Stimulated activated CD8-positive, alpha-beta memory T cell treated with anti-CD3 and anti-CD28 coated beads, Interleukin-12 subunit alpha, Interleukin-12 subunit beta, amount 100 ng/mL, for 4 hours (primary cell): ENCODE data around the gene MTNR1A.
"Not testable (repeated sequence)": the region's sequence is repeated elsewhere in the genome, so short reads cannot be mapped to it uniquely, and the experiment has no call there.

Source experiments
- DNase-seq: peaks from one replicate; pipeline ENCODE4 v3.0.0-alpha.2; 2020; ENCODE audit warnings: low read depth

MTNR1A gene

DNA sequence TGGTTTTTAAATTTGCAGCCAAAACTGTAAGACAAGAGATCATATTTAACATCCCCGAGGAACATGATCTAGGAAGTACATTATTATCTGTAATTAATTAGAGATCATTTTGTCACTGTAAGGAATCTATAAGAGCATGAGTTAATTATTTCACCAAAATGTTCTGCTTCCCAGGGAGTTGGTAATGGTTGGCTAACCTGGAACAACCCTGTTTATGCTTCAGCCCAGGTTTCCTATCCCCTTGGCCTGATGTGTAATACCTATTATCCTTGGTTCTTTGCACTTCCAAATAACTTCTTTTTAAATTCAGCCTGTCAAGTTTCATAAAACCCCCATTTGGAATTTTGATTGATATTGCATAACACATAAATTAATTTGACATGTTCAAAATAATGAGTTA is 6.4 kb upstream of the MTNR1A start:
- no peak for DNase-seq

DNA sequence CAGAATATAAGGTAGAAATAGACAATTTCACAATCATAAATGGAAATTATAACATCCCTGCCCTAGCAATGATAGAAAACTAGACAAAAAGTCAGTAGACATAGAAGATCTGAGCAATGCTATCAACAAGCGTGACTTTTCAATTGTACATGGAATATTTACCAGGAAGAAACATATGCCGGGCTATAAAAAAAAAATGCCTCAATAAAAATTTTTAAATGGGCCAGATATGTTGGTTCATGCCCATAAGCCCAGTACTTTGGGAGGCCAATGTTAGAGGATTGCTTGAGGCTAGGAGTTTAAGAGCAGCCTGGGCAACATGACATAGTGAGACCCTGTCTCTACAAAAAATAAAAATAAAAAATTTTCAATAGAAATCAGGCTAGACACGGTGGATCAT is 5.3 kb upstream of the MTNR1A start:
- DNase-seq, result no peak

DNA sequence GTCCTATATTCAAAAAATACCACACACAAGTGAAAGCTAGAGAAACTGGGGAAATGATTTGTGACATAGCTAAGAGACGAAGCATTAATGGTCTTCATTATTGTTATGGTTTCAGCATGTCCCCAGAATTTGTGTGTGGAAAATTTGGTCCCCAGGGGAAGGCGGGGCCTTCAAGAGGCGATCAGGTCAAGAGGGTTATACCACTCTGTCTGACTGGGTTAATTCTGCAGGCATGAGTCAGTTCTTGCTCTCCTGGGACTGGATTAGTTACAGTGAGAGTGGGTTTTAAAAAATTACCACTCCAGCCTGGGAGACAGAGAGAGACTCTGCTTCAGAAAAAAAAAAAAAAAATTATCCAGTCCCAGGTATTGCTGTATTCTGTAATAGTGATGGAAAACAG is 2.1 kb upstream of the MTNR1A start:
- DNase-seq, result no peak

DNA sequence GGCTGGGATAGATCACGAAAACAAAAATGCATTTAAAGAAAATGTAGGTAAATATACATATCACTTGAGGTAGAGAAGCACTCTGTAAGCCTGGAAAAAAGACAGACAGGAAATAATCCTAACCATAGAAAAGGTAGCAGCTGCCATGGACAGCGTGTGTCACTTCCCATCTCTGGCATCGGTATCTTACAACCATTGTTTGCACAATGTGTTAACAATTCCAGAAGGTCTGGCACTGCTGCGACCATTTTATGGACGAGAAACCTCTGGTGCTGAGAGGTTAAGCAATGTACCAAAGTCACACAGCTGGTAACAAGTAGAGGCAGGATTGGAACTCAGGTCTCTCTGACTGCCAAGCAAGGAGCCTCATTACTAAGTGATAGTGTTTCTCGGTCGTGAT is 1.7 kb upstream of the MTNR1A start:
- no peak for DNase-seq

DNA sequence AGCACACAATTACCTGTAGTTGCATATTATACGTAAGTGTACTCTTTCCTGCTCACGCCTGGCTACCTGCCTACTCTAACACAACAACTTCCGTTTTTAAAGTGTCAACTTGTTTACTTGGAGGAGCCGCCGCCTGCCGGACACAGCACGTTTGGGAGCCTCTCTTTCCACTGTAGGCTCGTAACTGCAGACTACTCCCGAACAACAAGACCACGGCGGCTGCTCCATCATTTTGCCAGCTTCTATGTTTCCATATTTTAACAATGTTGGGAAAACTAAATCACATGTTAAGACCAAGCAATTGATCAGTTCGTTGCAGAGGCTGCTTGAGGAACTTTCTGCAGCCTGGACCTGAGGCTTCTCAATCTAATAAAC is 841 bp downstream of the MTNR1A start:
- DNase-seq, result no peak

DNA sequence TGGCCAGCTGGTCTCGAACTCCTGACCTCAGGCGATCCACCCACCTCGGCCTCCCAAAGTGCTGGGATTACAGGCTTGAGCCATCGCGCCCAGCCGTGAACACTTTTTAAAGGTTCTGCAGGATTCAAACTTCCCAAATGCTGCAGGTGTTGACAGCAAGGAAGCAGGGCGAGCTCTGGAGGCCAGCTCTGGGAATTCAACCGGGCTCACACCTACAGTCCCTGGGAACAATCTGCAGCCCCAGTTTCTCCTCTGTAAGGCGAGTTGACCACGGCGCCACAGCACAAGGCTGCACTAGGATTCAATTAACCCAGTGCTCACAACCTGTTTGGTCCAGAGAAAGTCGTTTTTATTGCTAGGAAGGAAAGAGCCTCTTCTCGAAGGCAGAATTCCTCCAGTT is 1.6 kb downstream of the MTNR1A start:
- DNase-seq, result no peak

DNA sequence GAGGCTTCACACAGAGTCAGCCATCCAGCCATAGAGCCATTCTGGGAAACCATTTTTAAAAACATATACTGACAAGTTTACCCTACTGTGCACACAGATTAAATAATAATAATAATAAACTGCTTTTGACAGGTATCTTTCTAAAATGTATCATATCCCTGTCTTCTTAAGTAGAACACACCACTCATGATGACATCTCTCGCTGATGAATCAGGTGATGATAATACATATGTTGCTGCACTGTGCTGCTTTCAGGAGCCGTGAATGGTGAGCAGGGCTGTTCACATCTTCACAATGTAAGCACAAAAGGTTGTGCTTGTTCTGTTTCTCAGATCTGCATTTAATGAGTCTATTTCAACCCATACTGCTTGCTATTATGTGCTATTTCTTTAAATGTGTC is 3.5 kb downstream of the MTNR1A start:
- no peak for DNase-seq

DNA sequence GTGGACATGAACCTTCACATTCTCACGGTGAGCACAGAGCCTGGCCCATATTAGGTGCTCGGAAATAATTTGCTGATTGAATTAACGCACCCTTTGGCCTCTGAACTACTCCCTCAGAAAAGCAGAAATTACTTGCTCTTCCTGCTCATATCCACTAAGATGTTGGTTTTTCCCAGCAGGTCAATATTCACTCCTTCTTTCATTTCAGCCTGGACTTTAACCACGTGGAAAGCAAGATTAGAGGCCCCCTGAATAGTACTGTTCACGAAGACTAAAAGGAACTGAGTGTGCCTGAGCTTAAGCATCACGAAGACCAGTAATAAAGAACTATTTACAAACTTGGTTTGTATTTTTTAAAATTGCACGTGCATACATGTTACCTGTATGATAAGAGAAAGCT is 9.9 kb downstream of the MTNR1A start:
- DNase-seq, result no peak

DNA sequence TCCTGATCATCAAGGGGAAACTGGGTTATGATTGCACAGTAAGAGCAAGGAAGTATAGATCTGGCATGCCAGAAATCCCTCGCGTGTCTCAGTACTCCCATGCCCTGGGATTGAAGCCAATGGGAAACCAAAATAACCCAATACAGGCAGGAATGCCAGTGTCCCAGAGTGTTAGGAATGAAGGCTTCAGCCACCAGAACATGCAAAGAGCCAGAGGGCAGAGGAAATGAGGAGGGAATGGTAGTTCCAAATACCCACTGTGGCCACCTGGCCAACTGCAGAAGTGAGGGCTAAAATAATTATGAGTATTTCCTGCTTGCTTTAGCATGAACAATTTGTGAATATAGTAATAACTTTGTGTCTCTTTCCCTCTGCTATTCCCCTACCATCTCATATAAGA is 12.2 kb downstream of the MTNR1A start:
- DNase-seq, result no peak

DNA sequence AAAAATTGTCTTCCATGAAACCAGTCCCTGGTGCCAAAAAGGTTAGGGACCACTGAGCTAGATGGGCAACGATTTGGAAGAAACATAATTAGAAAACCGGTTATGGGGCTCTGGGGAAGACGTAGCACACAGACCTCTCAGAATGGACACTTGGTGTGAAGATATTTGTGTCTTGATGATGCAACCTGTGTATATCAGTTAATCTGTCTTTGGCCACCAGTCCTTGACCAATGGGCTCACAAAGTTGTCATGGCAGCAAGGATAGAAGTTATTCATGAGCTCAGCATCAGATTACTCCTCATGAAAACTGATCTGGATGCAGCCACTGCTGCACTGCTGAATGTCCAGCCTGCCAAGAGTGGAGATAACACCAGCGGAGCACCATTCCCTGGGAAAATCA is 13.6 kb downstream of the MTNR1A start:
- DNase-seq, result no peak

DNA sequence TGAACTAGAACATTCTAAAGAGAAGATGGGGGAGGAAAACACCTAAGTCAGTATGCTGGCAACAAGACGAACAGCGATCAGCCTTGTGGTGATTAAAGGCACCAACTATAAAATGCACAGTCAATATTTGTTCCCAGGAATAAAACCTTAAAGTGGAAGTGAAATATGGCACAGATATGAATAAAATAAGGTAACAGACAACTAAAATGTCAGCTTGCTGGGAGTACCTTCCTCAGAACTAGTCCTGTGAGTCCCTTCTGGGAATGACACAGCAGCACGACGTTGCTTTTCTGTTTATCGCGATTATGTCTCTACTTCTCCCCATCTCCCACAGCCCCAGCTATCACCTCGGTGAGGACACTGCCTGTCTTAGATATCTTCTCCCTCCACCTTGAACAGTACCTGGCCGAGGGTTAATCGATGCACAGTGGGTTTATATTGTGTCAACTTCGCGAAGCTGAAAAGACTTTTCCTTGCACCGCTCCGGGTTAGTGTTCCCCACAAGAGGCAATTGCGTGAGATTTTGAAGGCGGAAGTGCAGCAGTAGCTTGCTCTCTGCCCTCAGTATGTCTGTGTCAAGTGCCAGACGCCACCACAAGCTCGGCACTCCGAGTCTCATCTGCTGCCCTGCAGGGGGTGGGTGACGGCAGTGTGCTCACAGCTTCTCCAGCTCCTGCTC is 17.4 kb downstream of the MTNR1A start:
- no peak for DNase-seq

DNA sequence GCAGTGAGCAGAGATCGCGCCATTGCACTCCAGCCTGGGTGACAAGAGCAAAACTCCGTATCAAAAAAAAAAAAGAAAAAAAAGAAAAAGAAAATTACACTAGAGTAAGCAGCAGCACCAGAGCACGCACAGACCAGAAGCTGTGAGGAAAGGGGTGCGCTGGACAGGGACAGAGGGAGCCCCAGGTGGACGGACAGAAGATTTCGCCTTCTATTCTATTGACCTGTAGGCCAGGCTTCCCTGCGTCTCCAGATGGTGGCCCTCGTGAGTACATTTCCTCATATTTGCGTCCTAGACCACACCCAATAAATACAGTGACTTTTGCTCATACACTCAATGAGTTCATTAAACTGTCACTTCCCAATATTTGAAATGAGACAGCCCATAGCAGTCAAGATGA is 19.1 kb downstream of the MTNR1A start:
- no peak for DNase-seq

DNA sequence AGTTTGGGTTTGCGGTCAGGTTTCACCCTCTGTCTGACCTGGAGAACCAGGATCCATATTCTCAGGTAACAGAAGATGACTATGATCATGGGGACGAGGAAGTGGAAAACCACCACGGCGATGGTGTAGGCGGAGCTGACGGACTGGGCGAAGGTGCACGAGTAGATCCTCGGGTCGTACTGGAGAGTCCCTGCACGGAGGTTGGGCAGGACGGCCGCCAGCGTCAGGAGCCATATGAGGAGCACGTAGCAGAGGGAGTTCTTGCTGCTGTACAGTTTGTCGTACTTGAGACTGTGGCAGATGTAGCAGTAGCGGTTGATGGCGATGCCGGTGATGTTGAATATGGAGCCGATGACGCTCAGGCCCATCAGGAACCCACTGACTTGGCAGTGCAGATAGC is 21.3 kb downstream of the MTNR1A start:
- no peak for DNase-seq

DNA sequence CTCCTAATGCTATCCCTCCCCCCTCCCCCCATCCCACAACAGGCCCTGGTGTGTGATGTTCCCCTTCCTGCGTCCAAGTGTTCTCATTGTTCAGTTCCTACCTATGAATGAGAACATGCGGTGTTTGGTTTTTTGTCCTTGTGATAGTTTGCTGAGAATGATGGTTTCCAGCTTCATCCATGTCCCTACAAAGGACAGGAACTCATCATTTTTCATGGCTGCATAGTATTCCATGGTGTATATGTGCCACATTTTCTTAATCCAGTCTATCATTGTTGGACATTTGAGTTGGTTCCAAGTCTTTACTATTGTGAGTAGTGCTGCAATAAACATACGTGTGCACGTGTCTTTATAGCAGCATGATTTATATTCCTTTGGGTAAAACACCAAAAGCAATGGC is 31.4 kb downstream of the MTNR1A start:
- not testable (repeated sequence) for DNase-seq

DNA sequence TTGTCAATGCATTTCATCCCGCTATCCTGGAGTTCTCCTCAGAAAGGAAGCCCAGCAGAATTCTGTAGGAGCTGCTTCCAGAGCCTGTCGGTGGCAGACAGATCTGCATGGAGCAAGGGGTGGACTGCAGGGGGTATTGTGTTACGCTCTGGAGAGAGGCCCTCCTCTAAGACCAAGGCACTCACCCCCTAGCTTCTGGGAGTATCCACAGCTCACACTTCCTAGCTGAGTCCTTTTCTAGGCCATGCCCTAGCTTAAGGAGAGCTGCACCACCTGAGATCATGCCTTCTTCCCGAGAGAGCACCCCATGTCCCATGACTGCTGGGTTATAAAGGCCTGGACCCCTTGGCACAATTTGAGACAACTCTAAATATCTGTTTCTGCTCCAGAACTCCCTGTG is 39.1 kb downstream of the MTNR1A start:
- DNase-seq, result no peak

DNA sequence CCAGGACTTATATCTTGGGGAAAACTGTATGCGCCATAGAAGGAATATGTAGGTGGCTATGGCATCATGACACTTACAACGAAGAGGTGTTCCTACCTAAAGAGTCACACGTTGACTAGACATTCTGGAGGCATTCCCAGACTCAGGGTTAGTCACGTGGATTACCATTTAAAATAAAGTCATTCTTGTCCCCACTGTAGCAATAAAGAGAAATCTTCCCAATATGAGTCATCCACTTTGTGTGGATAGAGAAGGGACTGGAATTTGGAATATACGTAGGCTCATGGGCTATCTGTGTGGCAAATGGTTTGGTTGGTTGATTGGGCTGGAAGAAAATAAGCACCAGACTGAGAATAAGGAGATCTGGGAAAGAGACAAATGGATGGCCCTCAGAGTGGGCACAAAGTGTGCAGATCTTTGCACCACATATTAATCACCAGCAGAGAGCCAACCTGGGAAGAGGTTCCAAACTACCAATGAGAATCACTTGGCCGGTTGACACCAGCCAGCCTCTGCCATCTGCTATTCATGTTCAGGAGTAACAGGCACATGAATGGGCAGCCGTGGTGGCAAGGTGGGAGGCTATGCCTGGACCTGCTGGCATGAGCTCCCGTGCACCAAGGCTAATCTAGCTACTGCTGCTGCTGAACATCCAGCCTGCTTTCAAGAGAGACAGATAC is 41.0 kb downstream of the MTNR1A start:
- no peak for DNase-seq

DNA sequence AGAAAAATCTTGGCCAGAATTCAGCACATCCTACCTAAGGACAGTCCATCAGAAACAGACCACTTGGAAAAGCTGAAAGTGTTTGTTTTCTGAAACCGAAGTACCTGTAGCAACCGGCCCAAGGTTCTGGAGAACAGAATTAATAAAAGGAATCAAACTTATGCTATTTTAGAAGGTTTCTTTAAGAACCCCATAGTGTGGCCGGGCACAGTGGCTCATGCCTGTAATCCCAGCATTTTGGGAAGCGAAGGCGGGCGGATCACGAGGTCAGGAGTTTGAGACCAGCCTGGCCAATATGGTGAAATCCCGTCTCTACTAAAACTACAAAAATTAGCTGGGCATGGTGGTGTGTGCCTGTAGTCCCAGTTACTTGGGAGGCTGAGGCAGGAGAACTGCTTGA is 50.6 kb downstream of the MTNR1A start:
- DNase-seq, result not testable (repeated sequence)

DNA sequence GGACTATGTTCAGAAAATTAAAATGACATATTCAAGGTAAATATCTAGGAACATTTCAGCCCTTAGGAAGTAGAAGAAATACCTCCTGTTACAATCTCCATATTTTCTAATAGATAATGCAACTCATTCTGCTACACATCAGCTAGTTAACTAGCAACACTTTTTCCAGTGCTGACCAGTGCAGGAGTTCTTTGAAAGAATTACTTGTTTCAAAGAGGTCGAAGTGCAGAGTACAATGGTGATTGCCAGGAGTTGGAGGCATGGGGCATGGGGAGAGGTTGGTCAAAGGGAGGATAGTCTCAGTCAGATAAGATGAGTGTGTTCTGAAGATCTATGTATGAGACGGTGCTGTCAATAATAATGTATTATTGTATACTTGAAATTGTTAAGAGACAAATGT is 53.1 kb downstream of the MTNR1A start:
- DNase-seq, result no peak

DNA sequence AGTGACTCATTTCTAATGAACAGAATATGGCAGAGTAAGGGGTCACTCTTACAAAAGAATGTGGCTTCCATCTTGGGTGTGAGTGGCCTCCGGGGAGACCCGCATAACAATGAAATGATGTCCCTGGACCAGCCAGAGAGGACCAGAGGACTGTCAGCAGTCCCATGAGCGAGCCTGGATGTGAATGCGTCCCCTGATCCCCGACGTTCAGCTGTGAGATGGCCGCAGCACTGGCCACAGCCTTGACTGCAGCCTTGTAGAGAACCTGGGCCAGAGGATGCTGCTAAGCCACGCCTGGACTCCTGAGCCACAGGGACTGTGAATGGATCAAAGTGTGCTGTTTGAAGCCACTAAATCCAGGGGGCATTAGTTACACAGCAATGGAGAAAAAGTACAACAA is 53.8 kb downstream of the MTNR1A start:
- no peak for DNase-seq

DNA sequence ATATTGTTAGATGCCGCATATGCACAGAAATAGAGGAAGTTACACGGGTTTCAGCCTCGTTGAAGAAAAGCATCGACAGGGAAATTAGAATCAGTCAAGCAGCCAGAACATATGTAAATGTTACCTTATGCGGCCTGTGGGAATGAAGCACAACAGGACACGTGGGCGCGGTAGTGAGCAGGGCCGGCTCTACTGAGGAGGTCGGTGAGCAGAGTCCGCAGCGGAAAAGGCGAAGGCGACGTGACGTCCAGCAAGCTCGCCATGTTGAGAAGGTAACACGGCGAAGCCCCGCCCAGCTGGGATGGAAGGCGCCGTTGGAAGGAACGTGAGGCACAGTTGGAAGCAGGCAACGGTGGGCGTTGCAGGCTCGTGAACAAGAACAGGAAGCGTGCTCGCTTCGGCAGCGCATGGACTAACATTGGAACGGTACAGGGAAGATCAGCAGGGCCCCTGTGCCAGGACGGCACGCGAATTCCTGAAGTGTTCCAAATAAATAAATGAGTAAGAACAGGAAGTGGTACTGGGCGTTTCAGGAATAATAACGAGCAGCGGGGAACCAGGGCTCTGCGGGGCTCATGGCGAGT is 54.6 kb downstream of the MTNR1A start:
- DNase-seq, result no peak

DNA sequence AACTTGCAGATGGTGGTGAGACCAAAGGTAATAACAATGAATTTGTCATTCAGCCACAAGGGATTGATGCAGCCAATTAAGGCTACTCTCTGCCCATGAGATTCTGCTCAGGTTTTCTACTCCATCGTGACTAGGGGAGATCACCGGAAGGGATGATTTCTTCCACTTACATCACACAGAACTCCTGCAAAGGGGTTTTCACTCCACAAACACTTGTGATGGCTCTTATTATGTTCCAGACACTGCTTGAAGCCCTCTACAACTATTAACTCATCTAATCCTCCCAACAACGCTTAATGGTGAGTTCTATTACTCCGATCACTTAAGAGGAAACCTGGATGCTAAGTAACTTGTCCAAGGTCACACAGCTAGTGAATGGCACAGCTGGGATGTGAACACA is 55.9 kb downstream of the MTNR1A start:
- DNase-seq, result no peak

DNA sequence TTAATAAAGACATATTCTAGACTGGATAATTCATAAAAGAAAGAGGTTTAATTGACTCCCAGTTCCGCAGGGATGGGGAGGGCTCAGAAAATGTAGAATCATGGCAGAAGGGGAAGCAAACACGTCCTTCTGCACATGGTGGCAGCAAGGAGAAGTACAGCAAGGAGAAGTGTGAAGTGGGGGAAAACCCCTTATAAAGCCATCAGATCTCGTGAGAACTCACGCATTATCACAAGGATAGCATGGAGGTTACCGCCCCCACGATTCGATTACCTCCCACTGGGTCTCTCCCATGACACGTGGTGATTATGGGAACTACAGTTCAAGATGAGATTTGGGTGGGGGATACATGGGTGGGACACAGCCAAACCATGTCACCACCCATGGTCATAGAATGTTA is 58.3 kb downstream of the MTNR1A start:
- DNase-seq, result no peak

DNA sequence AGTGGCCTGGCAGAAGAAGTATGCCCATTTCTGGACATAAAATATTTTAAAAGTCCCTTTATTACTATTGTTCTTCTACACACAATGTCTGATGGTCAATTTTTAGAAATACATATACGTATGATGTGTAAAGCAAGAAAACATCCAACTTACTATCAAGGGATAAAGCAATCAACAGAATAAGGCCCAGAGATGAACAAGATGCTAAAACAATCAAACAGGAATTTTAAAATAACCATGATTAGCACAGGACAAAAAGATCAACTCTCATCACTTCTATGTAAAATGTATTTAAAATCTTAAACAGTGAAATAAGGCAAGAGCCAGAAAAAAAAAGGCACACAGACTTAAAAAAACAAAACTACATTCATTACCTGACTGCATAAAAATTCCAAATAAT is 60.9 kb downstream of the MTNR1A start:
- no peak for DNase-seq

DNA sequence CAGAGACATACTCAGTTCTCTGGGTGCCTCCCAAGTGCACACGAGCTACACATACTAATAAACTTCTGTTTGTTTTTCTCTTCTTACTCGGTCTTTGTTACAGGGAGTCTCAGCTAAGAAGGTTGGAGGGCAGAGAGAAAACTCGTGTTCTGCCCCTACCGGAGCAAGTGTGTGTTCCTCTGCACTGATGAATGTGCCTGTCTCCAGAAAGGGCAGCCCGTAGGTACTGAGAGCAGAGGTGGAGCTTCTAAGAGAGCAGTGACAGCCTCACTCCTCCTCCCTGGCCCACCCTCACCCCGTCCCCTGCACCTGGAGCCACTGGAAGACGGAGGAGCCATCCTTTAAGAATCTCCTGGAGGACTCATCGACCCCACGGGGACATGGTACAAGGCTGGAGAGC is 67.6 kb downstream of the MTNR1A start:
- no peak for DNase-seq
